GM18870 (cell line): ENCODE results near the gene UQCRFS1.

ENCODE experiments used
- ATAC-seq: cut with Tn5 transposase; IDR thresholded peaks from one replicate; pipeline ENCODE4 v1.9.1; 2021; ENCODE audit warnings: moderate library complexity; ENCODE audit not compliant: unreplicated experiment

UQCRFS1 gene

DNA sequence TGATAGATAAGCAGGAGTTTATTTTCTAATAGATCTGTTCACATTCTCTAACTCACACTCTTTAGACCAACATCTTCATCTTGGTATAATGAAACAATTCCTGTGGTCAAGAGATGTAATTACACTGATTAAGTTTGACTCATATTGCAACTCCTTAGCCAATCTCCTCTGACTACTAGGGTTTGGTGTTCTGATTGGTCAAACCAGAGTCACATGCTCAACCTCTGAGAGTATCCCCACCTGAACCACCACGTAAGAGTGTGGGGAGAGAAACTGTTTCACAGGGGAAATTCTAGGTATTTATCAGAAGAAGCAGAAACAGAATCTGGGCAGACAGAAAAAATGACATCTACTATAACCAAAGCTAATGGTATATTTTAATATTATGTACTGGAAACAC lies 42.4 kb downstream of the UQCRFS1 start:
- no peak for ATAC-seq

DNA sequence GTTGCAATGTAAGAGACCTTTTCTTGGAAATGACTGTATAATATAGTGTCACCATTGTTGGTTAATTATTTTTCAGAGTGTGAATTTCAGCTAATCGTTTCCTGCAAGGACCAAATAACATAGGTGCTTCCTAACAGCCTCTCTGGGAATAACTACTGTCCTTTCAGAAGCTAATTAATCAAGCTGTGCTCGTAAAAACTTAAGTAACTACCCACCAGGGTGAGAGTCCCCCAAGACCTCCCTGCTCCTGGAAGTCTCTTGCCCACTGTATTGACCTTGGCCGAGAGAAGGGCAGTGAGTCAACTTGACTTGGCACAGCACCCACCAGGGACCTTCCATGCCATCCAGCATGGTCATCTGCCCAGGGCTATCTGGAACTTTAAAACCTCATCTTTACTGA lies 50.3 kb downstream of the UQCRFS1 start:
- ATAC-seq, result no peak

DNA sequence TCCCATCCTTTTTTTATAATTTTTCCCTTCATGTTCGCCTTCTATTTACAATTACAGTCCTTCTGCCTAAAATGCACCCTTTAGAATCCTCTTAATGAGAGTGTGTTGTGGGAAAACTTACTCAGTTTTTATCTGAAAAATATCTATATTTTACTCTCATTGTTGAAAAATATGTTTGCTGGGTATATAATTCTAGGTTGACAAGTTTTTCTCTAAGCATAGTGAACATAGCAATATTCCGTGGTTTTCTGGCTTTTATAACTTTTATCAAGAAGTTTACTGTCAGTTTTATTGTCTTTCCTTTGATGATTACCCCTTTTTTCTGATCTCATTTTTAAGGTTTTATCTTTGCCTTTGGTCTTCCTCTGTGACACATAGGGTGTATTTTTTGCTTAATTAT lies 57.3 kb downstream of the UQCRFS1 start:
- no peak for ATAC-seq
